MM.1S (cell line): ENCODE results near the gene CLCF1.

ENCODE experiments used
- EZH2 ChIP-seq: fragments of 300-600 bp; sonication (generic); optimal IDR thresholded peaks from 2 replicates; pipeline ENCODE3; 2017; ENCODE audit warnings: low read depth, mild to moderate bottlenecking, antibody characterized with exemption, low read length, mixed read lengths
- EZH2phosphoT487 ChIP-seq: fragments of 300-600 bp; sonication (generic); IDR thresholded peaks from 2 replicates; pipeline ENCODE4 v1.6.1; 2018; ENCODE audit warnings: antibody characterized with exemption, low read length
- TF ChIP-seq, protein P1 (sequence below): fragments of 300-600 bp; sonication (generic); IDR thresholded peaks from 2 replicates; pipeline ENCODE4 v1.5.1; 2016; ENCODE audit warnings: antibody characterized with exemption, low read length, mixed read lengths

DNA sequence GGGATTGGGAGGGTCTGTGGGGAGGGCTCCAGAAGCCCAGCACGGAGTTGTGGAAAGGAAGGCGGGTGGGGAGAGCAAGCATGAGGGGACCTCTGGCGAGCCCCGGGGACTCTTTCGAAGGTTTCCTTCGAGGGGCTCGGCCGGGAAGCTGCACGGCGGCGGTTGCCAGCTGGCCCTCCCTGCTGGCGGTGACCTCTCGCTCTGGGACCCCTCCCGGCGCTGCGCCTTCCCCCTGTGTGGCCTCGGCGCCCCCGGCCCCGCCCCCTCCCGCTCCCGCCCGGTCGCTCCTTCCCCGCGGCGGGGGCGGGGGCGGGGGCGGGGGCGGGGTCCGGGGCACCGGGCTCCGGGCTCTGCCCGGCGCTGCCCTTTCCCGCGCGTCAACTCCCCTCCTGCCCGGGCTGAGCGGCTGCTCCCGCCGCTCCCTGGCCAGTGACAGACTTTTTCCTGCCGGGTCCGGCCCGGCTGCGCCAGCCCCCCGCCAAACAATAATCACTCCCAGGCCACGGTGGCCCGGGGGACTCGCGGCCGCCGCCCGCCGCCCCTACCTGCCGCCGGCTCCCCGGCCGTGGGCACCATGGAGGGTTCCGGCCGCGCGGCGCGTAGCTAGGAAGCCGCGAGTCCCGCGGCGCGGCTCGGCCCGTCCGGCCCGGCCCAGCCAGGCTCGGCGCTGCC, 941 bp downstream of the CLCF1 start:
- TF ChIP-seq EZH2 (no peak), EZH2phosphoT487 (no peak)
- TF ChIP-seq, protein P1, sequence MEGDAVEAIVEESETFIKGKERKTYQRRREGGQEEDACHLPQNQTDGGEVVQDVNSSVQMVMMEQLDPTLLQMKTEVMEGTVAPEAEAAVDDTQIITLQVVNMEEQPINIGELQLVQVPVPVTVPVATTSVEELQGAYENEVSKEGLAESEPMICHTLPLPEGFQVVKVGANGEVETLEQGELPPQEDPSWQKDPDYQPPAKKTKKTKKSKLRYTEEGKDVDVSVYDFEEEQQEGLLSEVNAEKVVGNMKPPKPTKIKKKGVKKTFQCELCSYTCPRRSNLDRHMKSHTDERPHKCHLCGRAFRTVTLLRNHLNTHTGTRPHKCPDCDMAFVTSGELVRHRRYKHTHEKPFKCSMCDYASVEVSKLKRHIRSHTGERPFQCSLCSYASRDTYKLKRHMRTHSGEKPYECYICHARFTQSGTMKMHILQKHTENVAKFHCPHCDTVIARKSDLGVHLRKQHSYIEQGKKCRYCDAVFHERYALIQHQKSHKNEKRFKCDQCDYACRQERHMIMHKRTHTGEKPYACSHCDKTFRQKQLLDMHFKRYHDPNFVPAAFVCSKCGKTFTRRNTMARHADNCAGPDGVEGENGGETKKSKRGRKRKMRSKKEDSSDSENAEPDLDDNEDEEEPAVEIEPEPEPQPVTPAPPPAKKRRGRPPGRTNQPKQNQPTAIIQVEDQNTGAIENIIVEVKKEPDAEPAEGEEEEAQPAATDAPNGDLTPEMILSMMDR = no peak
